ENCODE measurements around the gene LKAAEAR1.
A peak's percentile ranks its signal among the peaks of the same experiment; 100 is the strongest.

LKAAEAR1 gene

DNA sequence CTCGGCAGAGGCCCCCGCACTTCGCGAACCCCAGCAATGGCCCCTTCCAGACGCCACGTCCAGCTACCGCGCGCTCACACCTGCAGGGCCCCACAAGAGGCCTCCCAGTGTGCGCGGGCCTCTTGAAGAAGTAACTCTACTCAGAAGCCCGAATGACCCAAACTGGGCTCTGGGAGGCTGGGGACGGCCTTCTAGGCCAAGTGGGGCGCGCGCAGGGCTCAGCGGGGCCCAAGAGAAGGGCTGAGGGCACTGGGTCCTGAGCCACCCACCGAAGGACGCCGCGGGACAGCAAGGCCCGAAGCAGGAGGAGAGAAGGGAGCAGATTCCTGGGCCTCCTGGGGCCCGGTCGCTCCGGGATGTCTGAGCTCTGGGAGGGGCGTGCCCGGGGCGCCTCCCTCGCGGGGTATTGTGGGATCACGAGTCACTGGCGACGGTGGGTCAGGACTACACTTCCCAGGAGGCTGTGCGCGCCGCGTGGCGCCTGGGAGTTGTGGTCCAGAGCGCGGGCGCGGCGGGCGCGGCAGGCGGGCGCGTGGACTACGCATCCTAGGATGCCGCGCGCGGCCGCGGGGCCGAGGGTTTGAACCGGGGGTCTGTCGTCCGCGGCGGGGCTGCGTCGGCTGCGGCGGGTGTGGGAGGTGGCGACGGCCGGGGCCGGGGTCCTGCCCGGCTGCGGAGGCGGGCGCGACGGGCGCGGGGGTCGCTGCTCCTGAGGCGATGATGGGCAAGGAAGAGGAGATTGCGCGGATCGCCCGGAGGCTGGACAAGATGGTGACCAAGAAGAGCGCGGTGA, 21.4 kb downstream of the LKAAEAR1 start, which contains the start of gene TCEA2:
TSS of gene TCEA2 (plus strand) at position 603 of the 793 bp plus-strand sequence. CDS start at position 718, 115 bp downstream.
- peak within 1 kb of the TSS; percentile 90 for H3K4me3 ChIP-seq (ENCODE audit: low read depth, low read length)
- no peak for TF ChIP-seq CTCF (IDR thresholded peaks at IDR 0.05; ENCODE audit: control insufficient read depth, extremely low read depth, insufficient read depth)
- peak; percentile 83 for DNase-seq (ENCODE audit: low read depth)

DNA sequence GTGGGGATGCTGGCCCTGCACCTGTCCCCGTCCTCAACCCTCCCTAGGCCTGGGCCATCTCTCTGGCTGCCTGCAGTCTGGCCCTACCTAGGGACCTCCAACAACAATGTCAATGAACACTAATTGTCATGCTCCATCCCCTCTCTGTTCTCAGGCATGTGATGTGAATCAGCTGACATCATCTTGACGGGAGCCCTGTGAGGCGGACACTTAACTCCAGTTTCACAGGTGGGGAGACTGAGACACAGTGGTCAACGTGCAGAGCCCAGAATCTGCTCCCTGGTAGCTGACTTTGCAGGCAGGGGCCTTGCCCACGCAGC, 22.0 kb downstream of the LKAAEAR1 start:
- no peak for TF ChIP-seq CTCF (IDR thresholded peaks at IDR 0.05; ENCODE audit: control insufficient read depth, extremely low read depth, insufficient read depth)
- DNase-seq (ENCODE audit: low read depth): no peak
- peak overlapping the region; percentile 90 for H3K4me3 ChIP-seq (ENCODE audit: low read depth, low read length)

GRCh38 chr20:64058536-64058935, 25.7 kb downstream of the LKAAEAR1 start:
- no peak for DNase-seq (ENCODE audit: low read depth)
- no peak overlapping the region for H3K4me3 ChIP-seq (ENCODE audit: low read depth, low read length)
- TF ChIP-seq CTCF (IDR thresholded peaks at IDR 0.05; ENCODE audit: control insufficient read depth, extremely low read depth, insufficient read depth): no peak

DNA sequence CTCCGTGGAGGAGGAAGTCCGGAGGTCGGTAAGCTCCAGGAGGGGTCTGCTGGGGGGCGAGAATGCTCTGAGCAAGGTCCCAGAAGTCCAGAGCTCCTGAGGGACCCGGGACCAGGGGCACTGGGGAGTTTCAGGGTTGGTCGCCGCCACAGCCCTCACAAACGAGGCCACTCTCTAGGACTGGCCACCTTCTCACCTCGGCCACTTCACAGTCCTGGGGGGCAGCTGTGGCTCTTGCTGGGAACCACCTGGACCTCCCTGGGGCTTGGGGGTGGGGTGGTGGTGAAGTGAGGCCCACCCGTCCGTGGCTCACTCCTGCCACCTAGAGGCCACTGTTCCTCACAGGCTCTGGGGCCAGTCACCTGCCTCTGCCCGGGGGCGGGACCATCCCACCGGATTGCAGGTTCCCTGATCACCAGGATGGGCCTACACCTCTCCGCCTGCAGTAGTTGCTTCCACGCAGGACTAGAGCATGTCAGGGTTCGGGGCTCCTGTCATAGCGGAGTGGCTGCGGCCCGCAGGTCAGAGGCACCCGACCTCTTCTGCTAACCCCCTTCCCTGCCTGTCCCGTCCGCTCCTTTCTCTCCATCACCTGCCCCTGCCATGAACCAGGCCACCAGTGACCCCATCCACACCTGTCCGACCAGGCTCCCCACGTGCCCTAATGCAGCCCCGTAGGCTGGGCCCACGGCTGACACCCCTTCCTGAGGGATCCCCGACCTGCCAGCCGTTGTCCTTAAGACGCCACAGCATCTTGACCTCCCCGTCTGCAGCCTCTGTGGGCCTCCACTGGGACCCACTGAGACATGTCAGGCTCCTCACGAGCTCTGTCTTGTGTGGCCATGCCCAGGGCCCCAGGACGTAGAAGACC, 26.3 kb downstream of the LKAAEAR1 start:
- no peak overlapping the region for H3K4me3 ChIP-seq (ENCODE audit: low read depth, low read length)
- TF ChIP-seq CTCF (IDR thresholded peaks at IDR 0.05; ENCODE audit: control insufficient read depth, extremely low read depth, insufficient read depth): peak; percentile 91

DNA sequence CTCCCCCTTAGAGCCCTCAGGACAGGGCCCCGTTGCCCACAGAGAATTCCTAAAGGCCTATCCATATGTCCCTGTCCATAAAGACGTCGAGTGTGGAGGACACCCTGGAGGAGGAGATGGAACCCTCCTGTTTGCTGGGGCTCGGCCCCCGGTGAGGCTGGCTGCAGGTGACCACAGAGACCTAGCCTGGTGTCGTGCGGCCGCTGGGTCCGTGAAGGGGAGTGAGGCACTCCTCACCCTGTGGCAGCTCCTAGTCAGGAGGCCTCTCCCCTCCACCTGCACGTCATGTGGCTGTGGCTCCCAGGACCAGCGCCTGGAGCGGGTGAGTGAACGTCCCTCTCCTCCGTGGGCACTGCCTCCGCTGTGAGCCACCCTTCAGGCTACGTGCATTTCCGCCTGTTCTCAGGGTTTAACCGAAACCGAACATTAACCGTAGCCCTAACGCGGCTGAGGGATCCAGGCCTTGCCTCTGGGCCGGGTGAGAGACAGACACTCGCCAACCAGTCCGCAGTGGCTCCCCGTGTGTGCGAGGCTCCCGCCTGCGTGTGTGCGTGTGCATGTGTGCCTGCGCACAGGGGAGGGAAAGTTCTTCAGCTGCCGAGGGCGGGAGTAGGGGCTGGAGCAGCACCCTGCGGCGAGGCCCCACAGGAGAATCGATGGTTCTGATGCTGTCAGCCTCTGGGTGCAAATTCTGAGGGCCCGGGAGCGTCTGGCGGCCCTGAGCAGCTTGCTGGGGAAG, 27.1 kb downstream of the LKAAEAR1 start:
- no peak for TF ChIP-seq CTCF (IDR thresholded peaks at IDR 0.05; ENCODE audit: control insufficient read depth, extremely low read depth, insufficient read depth)
- H3K4me3 ChIP-seq (ENCODE audit: low read depth, low read length): no peak overlapping the region
- DNase-seq (ENCODE audit: low read depth): no peak

More for the DNA sequence above, 26.3 kb downstream of the LKAAEAR1 start:
- DNase-seq (ENCODE audit: low read depth): no peak

DNA sequence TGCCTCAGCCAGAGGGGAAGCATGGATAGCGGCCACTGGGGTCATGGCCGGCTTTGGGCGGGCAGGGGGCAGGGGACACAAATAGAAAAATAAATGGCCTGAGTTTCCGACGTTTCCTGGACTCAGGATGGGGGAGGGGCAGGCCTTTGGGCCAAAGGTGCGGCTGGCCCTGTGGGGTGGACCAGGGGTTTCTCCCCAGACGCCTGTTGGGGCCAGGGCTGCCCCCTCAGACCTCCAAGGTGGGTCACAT, 27.6 kb downstream of the LKAAEAR1 start:
- DNase-seq (ENCODE audit: low read depth): no peak
- TF ChIP-seq CTCF (IDR thresholded peaks at IDR 0.05; ENCODE audit: control insufficient read depth, extremely low read depth, insufficient read depth): no peak
- H3K4me3 ChIP-seq (ENCODE audit: low read depth, low read length): no peak overlapping the region

Data from LNCaP clone FGC (cell line).